ENCODE data around the gene ZACN. TPM values are rescaled to one million over a fixed set of nuclear protein-coding genes. Genes with fewer than 3 reads are reported as not detected.

Gene ZACN
- total RNA-seq, 1 donor from 2014 or later: not detected

DNA sequence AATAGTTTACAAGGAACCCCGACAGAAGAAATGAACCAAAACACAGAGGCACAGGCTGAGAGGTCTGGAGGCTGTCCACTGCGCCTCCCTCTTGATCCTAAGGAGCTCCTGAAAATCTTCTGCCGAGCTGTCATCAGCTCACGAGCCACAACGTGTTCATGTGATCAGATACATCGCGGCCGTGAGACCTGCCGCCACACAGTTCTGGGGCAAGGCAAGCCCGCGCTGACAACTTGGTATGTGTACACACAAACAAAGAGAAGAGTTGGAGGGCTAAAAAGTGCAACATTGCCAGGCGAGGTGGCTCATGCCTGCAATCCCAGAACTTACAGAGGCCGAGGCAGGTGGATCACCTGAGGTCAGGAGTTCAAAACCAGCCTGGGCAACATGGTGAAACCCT, 17.0 kb downstream of the ZACN start:
- FAIRE-seq (no peak), DNase-seq (ENCODE audit: low spot score in 2 of 2) (no peak)

GRCh38 chr17:76097716-76098295, 18.8 kb downstream of the ZACN start:
- no peak for DNase-seq (ENCODE audit: low spot score in 2 of 2)
- no peak for FAIRE-seq

DNA sequence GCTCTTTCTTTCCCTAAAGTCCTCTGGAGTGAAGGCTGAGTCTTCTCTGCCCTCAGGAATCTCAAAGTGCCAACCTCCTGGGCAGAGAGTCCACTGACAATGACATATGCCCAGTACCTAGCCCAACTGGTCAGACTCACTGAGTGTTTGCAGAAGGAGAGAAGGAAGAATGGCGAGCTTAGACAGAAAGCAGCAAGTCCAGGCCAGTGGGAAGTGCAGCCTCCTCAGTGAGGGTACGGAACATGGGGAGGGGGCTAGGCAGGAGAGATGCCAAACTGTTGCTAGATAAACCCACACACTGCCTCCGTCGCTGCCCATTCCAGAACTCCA, 23.9 kb downstream of the ZACN start:
- DNase-seq (ENCODE audit: low spot score in 2 of 2) (no peak), FAIRE-seq (no peak)

DNA sequence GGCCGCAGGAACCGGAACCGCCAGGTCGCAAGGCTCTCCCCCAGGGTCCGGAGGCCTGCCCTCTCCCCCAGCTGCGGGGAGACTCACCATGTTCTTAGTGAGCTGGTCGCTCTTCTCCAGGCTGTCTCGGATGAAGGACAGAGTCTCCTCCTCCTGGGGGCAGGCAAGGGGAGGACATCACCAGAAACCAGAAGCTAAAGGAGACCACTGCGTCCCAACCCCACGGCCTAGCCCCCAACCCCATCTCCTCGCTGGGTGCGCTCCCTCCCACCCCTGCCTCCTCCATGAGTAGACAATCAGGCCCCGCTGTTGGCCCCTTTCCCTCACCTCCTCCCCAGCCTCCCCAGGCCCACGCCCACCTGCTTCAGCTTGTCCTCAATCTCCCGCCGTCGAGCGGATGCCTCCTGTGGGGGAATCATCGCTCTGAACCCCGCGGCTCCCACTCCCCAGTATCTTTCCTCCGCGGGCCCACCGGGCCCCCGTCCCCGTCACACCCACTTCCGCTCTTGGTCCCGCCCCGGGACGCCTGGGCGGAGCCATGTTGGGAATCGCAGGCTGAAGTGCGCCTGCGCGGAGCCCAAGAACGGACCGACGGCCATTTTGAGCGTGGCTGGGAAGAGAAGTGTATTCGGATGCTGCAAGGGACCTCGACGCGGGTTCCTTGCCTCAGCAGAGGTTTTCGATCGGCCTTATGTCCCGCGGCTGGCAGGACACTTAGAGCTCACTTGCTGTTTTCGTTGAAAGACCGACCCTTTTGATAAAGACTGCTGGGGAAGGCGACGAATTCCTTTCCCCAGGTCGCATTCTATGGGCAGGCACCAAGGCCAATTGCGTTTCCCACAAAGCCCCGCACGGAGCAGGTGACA, 24.5 kb downstream of the ZACN start, which contains the start of gene EXOC7:
TSS of gene EXOC7 (minus strand) at position 514 of the 866 bp plus-strand sequence. CDS start at position 419, 95 bp downstream.
- no peak for FAIRE-seq
- DNase-seq (ENCODE audit: low spot score in 2 of 2): peak; percentile 85 to 92

DNA sequence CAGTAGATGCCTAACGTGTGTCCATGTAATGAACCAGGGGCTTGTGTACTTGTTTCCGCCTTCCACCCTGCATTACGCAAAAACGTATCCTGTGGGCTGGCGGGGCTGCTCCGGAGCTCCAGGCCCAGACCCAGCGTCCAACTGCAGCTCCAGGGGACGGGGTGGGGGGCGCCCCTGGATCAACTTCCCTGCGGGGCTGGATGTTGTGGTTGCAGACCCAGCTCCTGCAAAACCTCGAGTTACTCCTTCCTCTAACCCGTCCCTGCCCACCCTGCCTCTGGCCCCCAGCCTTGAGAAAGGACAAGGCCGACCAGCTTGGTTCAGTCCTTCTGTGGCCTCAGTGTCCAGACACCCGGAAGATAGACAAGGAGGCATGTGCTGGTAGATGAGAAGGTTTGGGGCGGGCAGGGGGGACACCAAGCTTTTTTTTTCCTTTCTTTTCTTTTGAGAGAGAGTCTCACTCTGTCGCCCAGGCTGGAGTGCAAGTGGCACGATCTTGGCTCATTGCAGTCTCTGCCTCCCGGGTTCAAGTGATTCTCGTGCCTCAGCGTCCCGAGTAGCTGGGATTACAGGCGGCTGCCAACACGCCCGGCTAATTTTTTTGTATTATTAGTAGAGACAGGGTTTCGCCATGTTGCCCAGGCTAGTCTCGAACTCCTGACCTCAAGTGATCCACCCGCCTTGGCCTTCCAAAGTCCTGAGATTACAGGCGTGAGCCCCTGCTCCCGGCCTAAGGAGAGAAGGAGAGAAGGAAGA, 25.3 kb downstream of the ZACN start:
- no peak for DNase-seq (ENCODE audit: low spot score in 2 of 2)
- no peak for FAIRE-seq

DNA sequence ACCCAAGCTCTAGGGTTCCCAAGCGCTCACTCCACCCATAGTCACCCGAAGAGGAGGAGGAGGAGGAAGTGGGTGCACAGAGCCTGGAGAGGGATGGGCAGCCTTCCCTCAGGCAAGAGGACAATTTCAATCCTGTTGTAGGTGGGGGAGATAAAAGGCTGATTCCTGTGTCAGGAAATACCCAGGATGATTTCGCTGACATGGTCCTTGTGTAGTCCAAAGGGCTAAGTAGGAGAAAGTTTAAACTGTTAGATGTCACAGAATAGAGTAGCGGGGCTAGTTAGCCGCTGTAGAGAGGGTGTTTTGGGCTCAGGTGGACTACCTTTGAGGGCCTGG, 25.9 kb downstream of the ZACN start:
- FAIRE-seq: no peak
- DNase-seq (ENCODE audit: low spot score in 2 of 2): no peak

DNA sequence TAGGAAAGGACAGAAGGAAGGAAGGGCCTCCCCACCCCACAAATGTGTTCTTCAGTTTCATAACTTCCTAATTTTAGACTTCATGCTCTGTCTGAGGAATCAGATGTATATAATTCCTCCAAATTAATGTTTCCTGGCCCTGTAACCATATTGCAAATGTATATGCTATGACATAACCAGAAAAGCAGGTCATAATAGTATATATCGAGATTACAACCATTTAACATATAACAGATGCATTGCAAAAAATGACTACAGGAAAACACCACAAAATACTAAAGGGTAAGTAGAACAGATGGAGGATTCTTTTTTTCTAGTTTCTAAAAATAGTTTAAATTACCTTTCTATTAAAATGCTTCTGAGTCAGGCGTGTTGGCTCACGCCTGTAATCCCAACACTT, 27.7 kb downstream of the ZACN start:
- FAIRE-seq (no peak), DNase-seq (ENCODE audit: low spot score in 2 of 2) (no peak)

GRCh38 chr17:76107509-76107908, 28.5 kb downstream of the ZACN start:
- no peak for FAIRE-seq

DNA sequence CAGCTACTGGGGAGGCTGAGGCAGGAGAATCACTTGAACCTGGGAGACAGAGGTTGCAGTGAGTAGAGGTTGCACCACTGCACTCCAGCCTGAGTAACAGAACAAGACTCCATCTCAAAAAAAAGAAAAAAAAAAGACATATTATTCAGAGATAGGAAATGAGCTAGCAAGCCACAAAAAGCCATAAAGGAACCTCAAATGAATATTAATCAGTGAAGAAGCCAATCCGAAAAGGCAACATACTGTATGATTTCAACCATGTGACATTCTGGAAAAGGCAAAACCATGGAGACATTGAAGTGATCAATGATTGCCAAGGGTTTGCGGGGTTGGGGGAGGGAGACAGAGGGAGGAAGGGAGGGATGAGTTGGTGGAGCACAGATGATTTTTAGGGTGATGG, 33.0 kb downstream of the ZACN start:
- FAIRE-seq (no peak), DNase-seq (ENCODE audit: low spot score in 2 of 2) (no peak)

More at GRCh38 chr17:76107509-76107908, 28.5 kb downstream of the ZACN start:
- no peak for DNase-seq (ENCODE audit: low spot score in 2 of 2)

DNA sequence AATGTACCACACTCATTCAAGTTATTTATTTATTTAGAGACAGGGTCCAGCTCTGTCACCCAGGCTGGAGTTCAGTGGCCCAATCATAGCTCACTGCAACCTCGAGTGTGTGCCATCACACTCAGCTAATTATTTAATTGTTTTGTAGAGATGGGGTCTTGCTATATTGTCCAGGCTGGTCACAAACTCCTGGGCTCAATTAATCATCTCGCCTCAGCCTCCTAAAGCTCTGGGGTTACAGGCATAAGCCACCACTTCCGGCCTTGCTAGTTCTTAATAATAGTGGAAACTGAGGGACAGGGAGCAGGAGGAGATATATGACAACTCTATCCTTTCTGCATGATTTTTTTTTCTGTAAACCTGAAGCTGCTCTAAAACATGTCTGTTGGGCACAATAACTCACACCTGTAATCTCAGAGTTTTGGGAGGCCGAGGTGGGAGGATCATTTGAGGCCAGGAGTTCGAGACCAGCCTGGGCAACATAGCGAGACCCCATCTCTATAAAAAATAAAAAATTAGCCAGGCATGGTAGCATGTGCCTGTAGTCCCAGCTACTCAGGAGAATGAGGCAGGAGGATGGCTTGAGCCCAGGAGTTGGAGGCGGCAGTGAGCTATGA, 36.3 kb downstream of the ZACN start:
- no peak for FAIRE-seq

GRCh38 chr17:76119409-76120371, 40.7 kb downstream of the ZACN start:
- FAIRE-seq (no peak), DNase-seq (ENCODE audit: low spot score in 2 of 2) (no peak)

More for the DNA sequence above, 36.3 kb downstream of the ZACN start:
- no peak for DNase-seq (ENCODE audit: low spot score in 2 of 2)

DNA sequence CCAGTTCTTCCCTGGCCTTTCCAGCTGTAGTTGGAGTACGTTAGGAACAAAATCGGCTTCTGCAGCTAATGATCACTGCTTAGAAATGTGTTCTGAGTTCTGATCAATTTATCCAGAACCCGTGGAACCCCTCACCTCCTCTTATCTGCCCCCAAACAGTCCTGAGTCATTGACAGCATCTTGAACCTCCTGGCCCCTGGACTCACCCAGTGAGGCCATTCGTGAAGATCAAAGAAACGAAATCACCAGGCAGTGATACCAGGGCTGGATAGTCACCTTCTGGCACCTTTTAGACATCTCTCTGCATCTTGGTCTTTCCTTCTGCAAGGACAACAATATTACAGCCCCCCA, 41.7 kb downstream of the ZACN start:
- FAIRE-seq (no peak), DNase-seq (ENCODE audit: low spot score in 2 of 2) (no peak)

- DNase-seq (ENCODE audit: low spot score in 2 of 2): peak; percentile 66 to 74
- FAIRE-seq: no peak
Observed at GRCh38 chr17:76121932-76122430, 43.0 kb downstream of the ZACN start.

DNA sequence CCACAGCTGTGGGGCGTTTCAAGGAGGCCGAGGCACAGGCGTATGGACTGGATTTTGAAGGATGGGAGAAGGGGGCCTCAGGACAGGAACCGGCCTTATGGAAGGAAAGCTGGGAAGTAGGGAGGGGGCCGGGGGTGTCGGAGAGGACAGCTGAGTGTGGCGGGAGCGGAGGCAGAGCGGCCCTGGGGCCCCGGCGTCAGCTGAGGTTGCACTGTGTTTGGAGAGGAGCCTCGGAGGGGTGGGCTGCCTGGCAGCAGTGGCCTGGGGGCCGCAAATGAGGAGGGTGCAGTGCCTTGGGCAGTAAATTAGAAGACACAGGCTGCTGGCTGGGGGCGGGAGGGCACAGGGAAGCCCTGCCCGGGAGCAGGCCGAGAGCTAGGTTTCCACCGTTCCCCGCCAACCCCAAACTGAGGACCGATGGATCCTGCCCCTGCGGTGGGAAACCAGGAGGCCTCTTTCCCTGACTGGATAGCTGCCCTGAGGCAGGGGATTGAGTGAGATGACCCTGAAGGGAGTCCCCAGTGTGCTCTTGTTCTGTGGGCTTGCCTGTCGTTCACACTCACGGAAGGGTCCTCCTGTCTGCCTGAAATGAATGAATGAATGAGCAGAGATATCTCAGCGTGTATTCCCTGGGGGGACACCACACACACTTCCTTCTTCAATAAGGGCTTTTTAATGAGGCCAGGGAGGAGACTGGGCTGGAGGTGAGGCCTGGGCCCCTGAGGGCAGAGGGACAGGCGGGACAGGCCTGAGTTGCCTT, 43.6 kb downstream of the ZACN start:
- FAIRE-seq: no peak
- DNase-seq (ENCODE audit: low spot score in 2 of 2): peak; percentile 11 to 33

- no peak for FAIRE-seq
- no peak for DNase-seq (ENCODE audit: low spot score in 2 of 2)
Observed at GRCh38 chr17:76123191-76123499, 44.2 kb downstream of the ZACN start.

- DNase-seq (ENCODE audit: low spot score in 2 of 2) (no peak), FAIRE-seq (no peak)
Observed at GRCh38 chr17:76123749-76124581, 45.0 kb downstream of the ZACN start.

GRCh38 chr17:76124582-76125390, 45.8 kb downstream of the ZACN start:
- DNase-seq (ENCODE audit: low spot score in 2 of 2) (no peak), FAIRE-seq (no peak)

- FAIRE-seq (no peak), DNase-seq (ENCODE audit: low spot score in 2 of 2) (no peak)
Observed at GRCh38 chr17:76125391-76125675, 46.4 kb downstream of the ZACN start.

Data from frontal cortex (tissue), 4 donors.